SU-DHL-6 (cell line): ENCODE data around the gene LYVE1.

Experiments used
- H2AFZ ChIP-seq: fragments of 200-600 bp; sonication (generic); 2 replicates; pipeline ENCODE4 v1.6.1; 2014; ENCODE audit warnings: low read depth, mild to moderate bottlenecking, moderate library complexity, mixed read lengths, antibody characterized with exemption, low read length; ENCODE audit not compliant: severe bottlenecking
- H3F3A ChIP-seq: fragments of 200-600 bp; shearing (Covaris generic); 2 replicates; pipeline ENCODE4 v1.6.0; 2016; ENCODE audit warnings: antibody characterized with exemption, mild to moderate bottlenecking; ENCODE audit not compliant: insufficient read depth
- H3K27ac ChIP-seq: fragments of 200-600 bp; sonication (generic); 2 replicates; pipeline ENCODE4 v1.5.1; 2016; ENCODE audit warnings: low read depth, mild to moderate bottlenecking, low read length, moderate library complexity, mixed read lengths
- H3K27me3 ChIP-seq: fragments of 200-600 bp; sonication (generic), shearing (Covaris generic); 2 replicates; pipeline ENCODE4 v1.6.0; 2014; ENCODE audit warnings: mild to moderate bottlenecking, low read length
- H3K36me3 ChIP-seq: fragments of 200-600 bp; sonication (generic); 2 replicates; pipeline ENCODE4 v1.6.1; 2014; ENCODE audit warnings: mild to moderate bottlenecking, low read length, mixed read lengths
- H3K4me2 ChIP-seq: fragments of 300-600, 200-600 bp; shearing (Covaris generic), sonication (generic); 2 replicates; pipeline ENCODE4 v1.6.0; 2014; ENCODE audit warnings: low read length, low read depth, mild to moderate bottlenecking; ENCODE audit not compliant: poor library complexity, severe bottlenecking
- H3K4me3 ChIP-seq: fragments of 200-600 bp; sonication (generic); 2 replicates; pipeline ENCODE4 v1.5.1; 2014; ENCODE audit warnings: antibody characterized with exemption, low read length, mild to moderate bottlenecking, mixed read lengths; ENCODE audit not compliant: insufficient read depth, poor library complexity, severe bottlenecking
- H3K79me2 ChIP-seq: fragments of 200-600 bp; sonication (generic); 2 replicates; pipeline ENCODE4 v1.6.1; 2014; ENCODE audit warnings: mild to moderate bottlenecking, low read length, moderate library complexity; ENCODE audit not compliant: insufficient read depth
- H3K9ac ChIP-seq: fragments of 200-600 bp; sonication (generic); 2 replicates; pipeline ENCODE4 v1.7.0; 2014; ENCODE audit warnings: mild to moderate bottlenecking, low read length
- H3K9me2 ChIP-seq: fragments of 200-600 bp; sonication (generic); replicated peaks from 2 replicates; pipeline ENCODE4 v1.6.1; 2014; ENCODE audit warnings: low read length; ENCODE audit not compliant: insufficient read depth
- H3K9me3 ChIP-seq: fragments of 200-600 bp; sonication (generic); 2 replicates; pipeline ENCODE4 v1.6.1; 2014; ENCODE audit warnings: low read length, mixed read lengths; ENCODE audit not compliant: insufficient read depth
- H4K20me1 ChIP-seq: fragments of 200-600 bp; sonication (generic); 2 replicates; pipeline ENCODE4 v1.6.1; 2014; ENCODE audit warnings: low read depth, mild to moderate bottlenecking, antibody characterized with exemption, low read length, moderate library complexity, mixed read lengths
- EZH2phosphoT487 ChIP-seq: fragments of 200-600 bp; sonication (generic), shearing (Covaris generic); conservative IDR thresholded peaks from 2 replicates; pipeline ENCODE4 v1.6.1; 2018; ENCODE audit warnings: mild to moderate bottlenecking, antibody characterized with exemption, low read length, moderate library complexity, mixed read lengths
- TF ChIP-seq, protein P1 (sequence below): fragments of 200-600 bp; sonication (generic); IDR thresholded peaks from one replicate; pipeline ENCODE4 v1.5.1; 2017; ENCODE audit warnings: antibody characterized with exemption, mild to moderate bottlenecking, low read length, moderate library complexity; ENCODE audit not compliant: insufficient read depth, poor library complexity, severe bottlenecking

Gene LYVE1

DNA sequence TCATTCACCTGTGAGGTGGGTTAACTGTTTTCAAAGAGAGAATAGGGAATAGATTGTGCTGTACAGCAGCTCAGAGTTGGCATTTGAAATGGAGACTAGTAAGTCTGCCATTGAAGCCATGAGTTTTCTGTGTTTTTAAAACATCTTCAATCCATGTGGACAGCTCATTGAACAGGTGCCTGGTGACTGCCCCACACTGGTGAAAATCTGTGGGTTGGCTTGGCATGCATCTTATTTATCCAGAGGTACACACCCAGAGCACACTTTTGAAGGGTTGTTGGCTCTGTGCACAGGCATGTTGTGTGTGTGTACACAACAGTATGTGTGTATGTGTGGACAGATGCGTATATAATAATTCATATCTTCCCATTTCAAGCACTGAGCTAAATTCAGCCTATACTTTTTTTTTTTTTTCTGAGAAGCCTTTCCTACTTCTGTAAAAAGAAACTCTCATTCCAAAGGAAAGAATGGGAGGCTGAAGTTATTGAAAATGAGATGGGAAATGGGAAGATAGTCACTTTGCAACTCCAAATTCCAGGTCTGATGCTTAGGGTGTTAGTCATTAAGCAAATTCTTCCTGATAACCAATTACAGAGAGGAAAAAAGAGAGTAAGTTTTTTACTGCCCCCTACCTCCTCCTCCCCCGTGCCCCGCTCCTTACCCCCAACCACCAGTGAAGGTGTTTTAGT is 7.0 kb upstream of the LYVE1 start:
- Histone ChIP-seq H2AFZ (no peak overlapping the region), H4K20me1 (no peaks in the 10 kb centered on the region), H3K9ac (no peak overlapping the region), H3K27me3 (no peaks in the 10 kb centered on the region), H3K36me3 (no peaks in the 10 kb centered on the region), H3K9me2 (no peaks in the 10 kb centered on the region), H3F3A (no peaks in the 10 kb centered on the region), H3K27ac (no peak overlapping the region), H3K9me3 (no peaks in the 10 kb centered on the region), H3K4me2 (no peak overlapping the region), H3K79me2 (no peaks in the 10 kb centered on the region), H3K4me3 (no peak overlapping the region)
- TF ChIP-seq, protein P1, sequence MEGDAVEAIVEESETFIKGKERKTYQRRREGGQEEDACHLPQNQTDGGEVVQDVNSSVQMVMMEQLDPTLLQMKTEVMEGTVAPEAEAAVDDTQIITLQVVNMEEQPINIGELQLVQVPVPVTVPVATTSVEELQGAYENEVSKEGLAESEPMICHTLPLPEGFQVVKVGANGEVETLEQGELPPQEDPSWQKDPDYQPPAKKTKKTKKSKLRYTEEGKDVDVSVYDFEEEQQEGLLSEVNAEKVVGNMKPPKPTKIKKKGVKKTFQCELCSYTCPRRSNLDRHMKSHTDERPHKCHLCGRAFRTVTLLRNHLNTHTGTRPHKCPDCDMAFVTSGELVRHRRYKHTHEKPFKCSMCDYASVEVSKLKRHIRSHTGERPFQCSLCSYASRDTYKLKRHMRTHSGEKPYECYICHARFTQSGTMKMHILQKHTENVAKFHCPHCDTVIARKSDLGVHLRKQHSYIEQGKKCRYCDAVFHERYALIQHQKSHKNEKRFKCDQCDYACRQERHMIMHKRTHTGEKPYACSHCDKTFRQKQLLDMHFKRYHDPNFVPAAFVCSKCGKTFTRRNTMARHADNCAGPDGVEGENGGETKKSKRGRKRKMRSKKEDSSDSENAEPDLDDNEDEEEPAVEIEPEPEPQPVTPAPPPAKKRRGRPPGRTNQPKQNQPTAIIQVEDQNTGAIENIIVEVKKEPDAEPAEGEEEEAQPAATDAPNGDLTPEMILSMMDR: no peak
- TF ChIP-seq EZH2phosphoT487: no peak

DNA sequence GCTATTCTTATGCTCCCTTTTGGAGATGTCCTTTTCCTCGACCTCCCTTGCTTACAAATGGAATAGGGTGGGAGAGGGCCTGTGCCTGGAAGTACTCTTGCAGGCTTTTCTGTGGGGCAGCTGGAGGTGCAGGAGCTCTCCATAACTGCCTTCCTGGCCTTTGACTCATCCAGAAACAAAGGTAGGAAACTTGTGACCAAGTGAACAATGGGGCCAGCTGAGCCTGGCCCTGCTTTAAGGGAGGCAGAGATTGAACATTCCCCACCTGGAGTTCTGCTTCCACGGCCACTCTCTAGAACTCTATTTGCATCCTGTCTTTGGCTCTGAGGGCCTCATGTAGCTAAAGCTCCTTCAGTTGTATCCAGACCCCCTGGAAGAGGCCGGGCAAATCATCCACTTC is 5.1 kb upstream of the LYVE1 start:
- H3K9me2 ChIP-seq: no peaks in the 10 kb centered on the region
- no peak overlapping the region for H3K4me2 ChIP-seq
- H3K9me3 ChIP-seq: no peaks in the 10 kb centered on the region
- no peak overlapping the region for H3K27ac ChIP-seq
- H3K79me2 ChIP-seq: no peaks in the 10 kb centered on the region
- no peaks in the 10 kb centered on the region for H4K20me1 ChIP-seq
- no peaks in the 10 kb centered on the region for H3F3A ChIP-seq
- H3K4me3 ChIP-seq: no peak overlapping the region
- no peak overlapping the region for H3K9ac ChIP-seq
- TF ChIP-seq EZH2phosphoT487: no peak
- TF ChIP-seq, protein P1: no peak
- H3K36me3 ChIP-seq: no peaks in the 10 kb centered on the region
- H3K27me3 ChIP-seq: no peaks in the 10 kb centered on the region
- H2AFZ ChIP-seq: no peak overlapping the region

DNA sequence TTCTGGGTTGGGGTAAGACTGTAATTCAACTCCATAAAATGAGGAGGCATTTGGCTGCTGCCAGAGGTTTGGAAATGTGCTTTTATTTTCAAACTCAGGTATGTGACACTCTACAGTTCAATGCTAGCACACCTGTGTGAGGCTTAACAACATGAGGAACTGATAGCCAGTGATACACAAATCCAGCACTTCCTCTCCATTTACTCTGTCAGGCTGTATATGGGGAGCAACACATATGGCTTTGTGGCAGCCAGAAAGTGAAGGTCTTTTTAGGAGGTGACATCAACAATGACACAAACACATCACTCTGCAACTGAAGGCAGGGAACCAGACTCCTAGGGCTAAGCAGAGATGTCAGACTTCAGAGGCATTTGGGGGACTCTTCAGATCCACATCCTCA is 4.6 kb upstream of the LYVE1 start:
- no peak overlapping the region for H2AFZ ChIP-seq
- no peak overlapping the region for H3K4me2 ChIP-seq
- no peaks in the 10 kb centered on the region for H3K79me2 ChIP-seq
- H3K9me3 ChIP-seq: no peaks in the 10 kb centered on the region
- H3K27ac ChIP-seq: no peak overlapping the region
- H3K27me3 ChIP-seq: no peaks in the 10 kb centered on the region
- H3F3A ChIP-seq: no peaks in the 10 kb centered on the region
- no peaks in the 10 kb centered on the region for H4K20me1 ChIP-seq
- TF ChIP-seq, protein P1: no peak
- no peak for TF ChIP-seq EZH2phosphoT487
- no peaks in the 10 kb centered on the region for H3K36me3 ChIP-seq
- H3K9me2 ChIP-seq: no peaks in the 10 kb centered on the region
- no peak overlapping the region for H3K9ac ChIP-seq
- no peak overlapping the region for H3K4me3 ChIP-seq
